HL-60 (cell line): ENCODE measurements around the gene RHOB.
A peak's percentile ranks its signal among the peaks of the same experiment; 100 is the strongest.

Experiments
- DNase-seq, 2 experiments: peaks; one replicate each; pipeline ENCODE4 v3.0.0-alpha.2; 2010 to 2020; ENCODE audit warnings: low read depth in 1 of 2, low spot score in 1 of 2
- H3K27ac ChIP-seq: fragments of 250-450 bp; sonication (Bioruptor Pico); replicated peaks from 2 replicates; pipeline ENCODE4 v1.5.1; 2020; ENCODE audit warnings: mild to moderate bottlenecking, moderate library complexity
- H3K27me3 ChIP-seq: fragments of 250-450 bp; sonication (Bioruptor Pico); 2 replicates; pipeline ENCODE4 v1.5.1; 2021; ENCODE audit warnings: mild to moderate bottlenecking, moderate library complexity; ENCODE audit not compliant: insufficient read depth, poor library complexity, severe bottlenecking
- H3K4me3 ChIP-seq: replicated peaks from 2 replicates; pipeline ENCODE4 v1.5.1; 2011; ENCODE audit warnings: mild to moderate bottlenecking, control low read depth, low read length; ENCODE audit not compliant: insufficient read depth
- GABPA ChIP-seq: IDR thresholded peaks from 2 replicates; pipeline ENCODE4 v1.6.1; 2012; ENCODE audit warnings: low read depth
- POLR2AphosphoS5 ChIP-seq: IDR thresholded peaks from 2 replicates; pipeline ENCODE4 v1.6.1; 2012; ENCODE audit warnings: low read depth
- SPI1 ChIP-seq: IDR thresholded peaks from 2 replicates; pipeline ENCODE4 v1.6.1; 2012; ENCODE audit warnings: low read depth, mild to moderate bottlenecking, borderline replicate concordance
- TF ChIP-seq, protein P1 (sequence below): IDR thresholded peaks from one replicate; pipeline ENCODE4 v1.5.1; 2011; ENCODE audit warnings: low read length, control low read depth, inconsistent platforms; ENCODE audit not compliant: insufficient read depth
- TF ChIP-seq, protein P2 (sequence below): IDR thresholded peaks from 2 replicates; pipeline ENCODE4 v1.6.1; 2012; ENCODE audit warnings: low read depth; ENCODE audit not compliant: insufficient replicate concordance

Gene RHOB

DNA sequence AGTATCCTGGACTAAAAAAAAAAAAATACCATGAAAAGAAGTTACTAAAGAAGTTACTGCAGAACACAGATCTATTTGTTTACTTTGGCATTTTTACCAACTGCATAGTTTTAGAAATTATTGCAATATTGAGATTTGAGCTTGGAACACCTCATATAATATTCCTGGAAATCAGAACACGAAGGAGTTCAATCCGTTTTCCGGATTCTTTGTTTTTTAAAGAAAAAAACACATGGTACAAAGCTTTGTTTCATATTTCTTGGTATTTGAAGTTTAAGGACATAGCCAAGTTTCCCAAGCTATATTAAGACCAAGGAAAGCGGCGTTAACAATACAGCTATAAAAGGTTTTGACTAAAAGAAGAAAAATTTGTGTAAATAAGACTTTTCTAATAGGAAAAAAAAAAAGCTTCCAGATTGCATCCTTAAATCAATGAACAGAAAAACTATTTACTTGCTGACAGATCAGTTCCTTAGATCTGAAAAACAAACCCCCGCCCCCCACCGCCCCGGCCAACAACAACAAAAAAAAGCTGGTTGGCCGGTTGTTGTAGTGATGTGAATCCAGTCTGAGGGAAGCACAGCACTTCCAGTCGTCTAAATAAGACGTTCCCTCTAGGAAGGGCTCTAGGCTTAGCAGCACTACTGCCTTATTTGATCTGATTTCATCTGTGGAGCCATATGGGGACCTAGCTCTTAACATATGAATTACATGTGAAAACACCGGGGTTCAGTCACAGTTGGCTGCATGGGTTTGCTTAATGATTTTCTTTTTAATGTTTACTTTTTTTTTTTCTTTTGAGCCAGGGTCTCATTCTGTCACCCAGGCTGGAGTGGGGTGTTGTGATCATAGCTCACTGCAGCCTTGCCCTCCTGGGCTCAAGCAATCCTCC, 2.5 kb upstream of the RHOB start:
- TF ChIP-seq, protein P1, sequence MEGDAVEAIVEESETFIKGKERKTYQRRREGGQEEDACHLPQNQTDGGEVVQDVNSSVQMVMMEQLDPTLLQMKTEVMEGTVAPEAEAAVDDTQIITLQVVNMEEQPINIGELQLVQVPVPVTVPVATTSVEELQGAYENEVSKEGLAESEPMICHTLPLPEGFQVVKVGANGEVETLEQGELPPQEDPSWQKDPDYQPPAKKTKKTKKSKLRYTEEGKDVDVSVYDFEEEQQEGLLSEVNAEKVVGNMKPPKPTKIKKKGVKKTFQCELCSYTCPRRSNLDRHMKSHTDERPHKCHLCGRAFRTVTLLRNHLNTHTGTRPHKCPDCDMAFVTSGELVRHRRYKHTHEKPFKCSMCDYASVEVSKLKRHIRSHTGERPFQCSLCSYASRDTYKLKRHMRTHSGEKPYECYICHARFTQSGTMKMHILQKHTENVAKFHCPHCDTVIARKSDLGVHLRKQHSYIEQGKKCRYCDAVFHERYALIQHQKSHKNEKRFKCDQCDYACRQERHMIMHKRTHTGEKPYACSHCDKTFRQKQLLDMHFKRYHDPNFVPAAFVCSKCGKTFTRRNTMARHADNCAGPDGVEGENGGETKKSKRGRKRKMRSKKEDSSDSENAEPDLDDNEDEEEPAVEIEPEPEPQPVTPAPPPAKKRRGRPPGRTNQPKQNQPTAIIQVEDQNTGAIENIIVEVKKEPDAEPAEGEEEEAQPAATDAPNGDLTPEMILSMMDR, result no peak
- TF ChIP-seq POLR2AphosphoS5 (no peak), GABPA (no peak)
- H3K4me3 ChIP-seq, result no peak overlapping the region
- no peak overlapping the region for H3K27ac ChIP-seq
- peaks cover 17% of the 10 kb centered on the region for H3K27me3 ChIP-seq
- DNase-seq, result no peak

DNA sequence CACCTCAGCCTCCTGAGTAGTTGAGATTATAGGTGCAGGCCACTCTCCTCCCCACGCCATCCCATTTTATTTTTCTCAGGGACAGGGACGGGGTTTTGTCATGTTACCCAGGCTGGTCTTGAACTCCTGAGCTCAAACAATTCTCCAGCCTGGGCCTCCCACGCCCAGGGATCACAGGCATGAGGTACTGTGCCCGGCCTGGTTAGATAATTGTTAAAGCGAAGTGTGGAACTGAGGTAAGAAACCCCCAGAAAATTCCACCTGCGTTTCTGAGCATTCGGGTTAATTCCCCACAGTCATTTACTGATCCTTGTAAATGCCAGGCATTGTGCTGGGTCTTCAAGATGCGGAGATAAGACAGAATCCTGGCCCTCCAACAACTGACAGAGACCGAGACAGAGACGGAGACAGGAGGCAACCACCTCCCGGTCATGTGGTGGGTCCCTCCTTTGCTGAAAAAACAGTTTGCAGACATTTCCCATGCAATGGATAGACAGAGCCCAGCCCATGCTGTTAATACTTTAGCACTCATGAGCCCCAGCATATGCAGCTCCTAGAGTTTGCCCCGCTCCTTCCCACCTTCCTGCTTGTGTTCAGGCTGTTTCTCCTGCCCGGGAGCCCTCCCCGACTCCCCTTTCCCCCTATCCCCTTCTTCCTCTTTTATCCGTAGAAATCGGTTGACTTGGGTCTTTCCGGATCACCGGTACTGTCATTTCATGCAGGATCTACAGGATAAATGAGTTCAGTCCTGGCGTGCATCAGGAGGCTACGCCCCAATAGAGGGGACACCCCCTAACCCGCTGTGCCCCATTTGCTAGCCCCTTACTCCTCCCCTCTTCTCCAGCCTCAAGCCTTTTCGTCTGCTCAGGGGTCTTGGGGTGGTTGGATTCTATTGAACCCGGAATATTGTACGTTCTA, 1.6 kb upstream of the RHOB start:
- Histone ChIP-seq H3K27me3 (peaks cover 17% of the 10 kb centered on the region), H3K27ac (no peak overlapping the region), H3K4me3 (no peak overlapping the region)
- no peak for TF ChIP-seq POLR2AphosphoS5
- TF ChIP-seq, protein P1, result no peak
- TF ChIP-seq GABPA, result no peak
- no peak for TF ChIP-seq SPI1
- TF ChIP-seq, protein P2, sequence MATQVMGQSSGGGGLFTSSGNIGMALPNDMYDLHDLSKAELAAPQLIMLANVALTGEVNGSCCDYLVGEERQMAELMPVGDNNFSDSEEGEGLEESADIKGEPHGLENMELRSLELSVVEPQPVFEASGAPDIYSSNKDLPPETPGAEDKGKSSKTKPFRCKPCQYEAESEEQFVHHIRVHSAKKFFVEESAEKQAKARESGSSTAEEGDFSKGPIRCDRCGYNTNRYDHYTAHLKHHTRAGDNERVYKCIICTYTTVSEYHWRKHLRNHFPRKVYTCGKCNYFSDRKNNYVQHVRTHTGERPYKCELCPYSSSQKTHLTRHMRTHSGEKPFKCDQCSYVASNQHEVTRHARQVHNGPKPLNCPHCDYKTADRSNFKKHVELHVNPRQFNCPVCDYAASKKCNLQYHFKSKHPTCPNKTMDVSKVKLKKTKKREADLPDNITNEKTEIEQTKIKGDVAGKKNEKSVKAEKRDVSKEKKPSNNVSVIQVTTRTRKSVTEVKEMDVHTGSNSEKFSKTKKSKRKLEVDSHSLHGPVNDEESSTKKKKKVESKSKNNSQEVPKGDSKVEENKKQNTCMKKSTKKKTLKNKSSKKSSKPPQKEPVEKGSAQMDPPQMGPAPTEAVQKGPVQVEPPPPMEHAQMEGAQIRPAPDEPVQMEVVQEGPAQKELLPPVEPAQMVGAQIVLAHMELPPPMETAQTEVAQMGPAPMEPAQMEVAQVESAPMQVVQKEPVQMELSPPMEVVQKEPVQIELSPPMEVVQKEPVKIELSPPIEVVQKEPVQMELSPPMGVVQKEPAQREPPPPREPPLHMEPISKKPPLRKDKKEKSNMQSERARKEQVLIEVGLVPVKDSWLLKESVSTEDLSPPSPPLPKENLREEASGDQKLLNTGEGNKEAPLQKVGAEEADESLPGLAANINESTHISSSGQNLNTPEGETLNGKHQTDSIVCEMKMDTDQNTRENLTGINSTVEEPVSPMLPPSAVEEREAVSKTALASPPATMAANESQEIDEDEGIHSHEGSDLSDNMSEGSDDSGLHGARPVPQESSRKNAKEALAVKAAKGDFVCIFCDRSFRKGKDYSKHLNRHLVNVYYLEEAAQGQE, result no peak
- no peak for DNase-seq

DNA sequence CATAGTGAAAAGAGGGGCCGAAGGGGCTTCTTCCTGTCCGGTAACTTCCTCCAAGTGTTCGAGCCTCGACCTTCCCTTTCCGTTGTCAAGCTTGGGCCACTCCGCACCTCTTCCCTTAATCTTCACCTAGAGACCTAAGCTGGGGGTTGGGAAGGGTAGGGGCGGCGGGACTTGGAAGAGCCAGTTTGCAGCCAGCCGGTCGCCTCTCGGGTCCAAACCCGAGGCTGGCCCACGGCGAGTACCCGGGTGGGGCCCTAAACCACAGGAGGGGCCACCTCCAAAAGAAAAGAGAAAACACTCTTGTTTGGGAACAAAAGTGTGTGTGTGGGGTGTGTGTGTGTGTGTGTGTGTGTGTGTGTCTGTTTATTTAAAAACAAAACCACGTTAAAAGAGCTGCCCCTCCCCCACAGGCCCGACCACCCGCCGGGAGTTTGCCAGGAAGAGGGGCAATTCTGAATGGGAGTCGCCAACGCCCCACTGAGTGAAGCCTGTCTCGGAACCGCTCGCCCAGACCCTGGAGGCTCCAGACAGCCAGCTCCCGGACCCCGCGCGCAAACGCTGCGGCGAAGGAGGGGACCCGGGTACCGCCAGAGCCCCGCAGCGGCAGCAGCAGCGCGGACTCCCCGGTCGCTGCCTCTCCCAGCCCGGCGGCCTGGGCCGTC, 488 bp upstream of the RHOB start:
- TF ChIP-seq, protein P2, result no peak
- TF ChIP-seq SPI1, result no peak
- TF ChIP-seq, protein P1, result no peak
- no peak for TF ChIP-seq POLR2AphosphoS5
- no peak for TF ChIP-seq GABPA
- Histone ChIP-seq H3K27me3 (peaks cover 17% of the 10 kb centered on the region), H3K4me3 (peak overlapping the region; percentile 33), H3K27ac (no peak overlapping the region)
- no peak for DNase-seq
